ENCODE data around the gene LSM14B. TPM values are rescaled to one million over a fixed set of nuclear protein-coding genes. Genes with fewer than 3 reads are reported as not detected.

The LSM14B gene
- total RNA-seq, 6 experiments from 2014 or later: 40.4 to 42.7 (median 40.9) TPM

- H3K4me3 Mint-ChIP-seq: peak overlapping the region; percentile 89
- peaks cover 19% of the 10 kb centered on the region for H3K36me3 Mint-ChIP-seq (ENCODE audit: low read depth)
- H3K9me3 Mint-ChIP-seq: no peaks in the 10 kb centered on the region
- DNase-seq: peak; percentile 32
- H3K27ac Mint-ChIP-seq: peak overlapping the region; percentile 71
- TF ChIP-seq CTCF (IDR thresholded peaks at IDR 0.05): peak; percentile 18; the same call in 1 of the 2 replicates
- peaks cover 20% of the 10 kb centered on the region for H3K4me1 Mint-ChIP-seq (ENCODE audit: low read depth)
- H3K27me3 Mint-ChIP-seq (ENCODE audit: insufficient read depth): peaks cover 8% of the 10 kb centered on the region
Observed at GRCh38 chr20:62123450-62124118, 1.3 kb downstream of the LSM14B start.

DNA sequence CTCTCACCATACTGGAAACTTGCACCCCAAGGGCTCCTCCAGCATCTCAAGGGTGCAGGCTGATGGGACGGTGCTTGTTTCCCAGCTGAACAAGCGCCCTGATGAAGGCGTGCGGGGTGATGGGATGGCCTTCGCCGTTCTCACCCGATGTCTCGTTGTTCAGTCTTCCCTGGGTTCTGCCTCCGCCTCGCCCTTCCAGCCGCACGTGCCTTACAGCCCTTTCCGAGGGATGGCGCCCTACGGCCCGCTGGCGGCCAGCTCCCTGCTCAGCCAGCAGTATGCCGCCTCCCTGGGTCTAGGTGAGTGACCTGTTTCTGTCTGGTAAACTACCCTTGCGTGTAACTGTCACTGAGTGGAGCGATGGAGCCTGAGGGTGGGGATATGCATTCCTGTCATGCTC lies 3.9 kb downstream of the LSM14B start:
- DNase-seq: no peak
- H3K4me1 Mint-ChIP-seq (ENCODE audit: low read depth): peaks cover 18% of the 10 kb centered on the region
- no peak overlapping the region for H3K4me3 Mint-ChIP-seq
- H3K27me3 Mint-ChIP-seq (ENCODE audit: insufficient read depth): peaks cover 5% of the 10 kb centered on the region
- no peak overlapping the region for H3K27ac Mint-ChIP-seq
- no peaks in the 10 kb centered on the region for H3K9me3 Mint-ChIP-seq
- peaks cover 33% of the 10 kb centered on the region for H3K36me3 Mint-ChIP-seq (ENCODE audit: low read depth)
- no peak for TF ChIP-seq CTCF (IDR thresholded peaks at IDR 0.05)

DNA sequence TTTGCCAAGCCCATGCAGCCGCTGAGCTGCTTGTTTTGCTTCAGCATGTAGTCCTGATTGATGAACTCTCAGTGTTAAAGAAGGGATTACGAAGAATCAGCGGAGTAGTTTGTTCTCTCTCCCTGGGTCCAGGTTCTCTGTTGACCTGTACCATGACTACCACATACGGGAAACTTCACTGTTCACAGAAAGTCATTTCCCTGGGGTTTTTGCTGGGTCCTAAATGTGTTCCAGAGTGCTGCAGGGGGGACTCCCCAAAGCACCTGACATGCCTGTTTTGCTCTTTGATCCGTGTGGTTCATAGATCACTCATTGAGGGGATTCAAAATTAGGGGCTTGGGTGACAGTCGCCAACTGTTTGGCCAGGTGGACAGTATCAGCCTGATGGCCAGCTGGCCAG lies 5.5 kb downstream of the LSM14B start:
- peaks cover 45% of the 10 kb centered on the region for H3K36me3 Mint-ChIP-seq (ENCODE audit: low read depth)

DNA sequence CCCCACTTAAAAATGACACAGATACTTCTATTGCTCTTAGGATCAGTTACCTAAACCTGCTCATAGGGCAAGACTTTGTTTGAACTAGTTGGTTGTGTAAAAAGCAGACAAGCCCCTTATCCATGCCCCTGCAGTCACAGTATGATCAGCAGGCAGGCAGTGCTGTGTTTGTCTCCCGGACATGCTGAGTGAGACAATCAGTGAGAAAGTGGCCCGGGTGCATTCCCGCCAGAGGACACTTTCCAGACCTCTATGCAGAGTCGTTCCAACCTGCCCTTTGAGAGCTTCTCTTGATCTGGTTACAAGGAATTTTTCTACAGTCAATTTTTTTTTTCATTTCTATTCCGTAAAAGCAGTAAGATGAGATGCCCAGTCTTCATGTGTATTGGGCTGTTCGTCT lies 6.2 kb downstream of the LSM14B start:
- Mint-ChIP-seq H3K4me1 (ENCODE audit: low read depth) (peaks cover 12% of the 10 kb centered on the region), H3K4me3 (no peak overlapping the region), H3K9me3 (no peaks in the 10 kb centered on the region), H3K36me3 (ENCODE audit: low read depth) (peaks cover 45% of the 10 kb centered on the region), H3K27me3 (ENCODE audit: insufficient read depth) (peaks cover 4% of the 10 kb centered on the region), H3K27ac (no peak overlapping the region)
- no peak for TF ChIP-seq CTCF (IDR thresholded peaks at IDR 0.05)
- DNase-seq: no peak

More for the DNA sequence above, 5.5 kb downstream of the LSM14B start:
- H3K27ac Mint-ChIP-seq: no peak overlapping the region
- DNase-seq: no peak
- TF ChIP-seq CTCF (IDR thresholded peaks at IDR 0.05): no peak
- H3K4me3 Mint-ChIP-seq: no peak overlapping the region
- H3K27me3 Mint-ChIP-seq (ENCODE audit: insufficient read depth): peaks cover 5% of the 10 kb centered on the region
- H3K4me1 Mint-ChIP-seq (ENCODE audit: low read depth): peaks cover 15% of the 10 kb centered on the region
- H3K9me3 Mint-ChIP-seq: no peaks in the 10 kb centered on the region

- TF ChIP-seq CTCF (IDR thresholded peaks at IDR 0.05): no peak
- H3K9me3 Mint-ChIP-seq: no peaks in the 10 kb centered on the region
- no peaks in the 10 kb centered on the region; the same call in 1 of the 2 replicates for H3K4me1 Mint-ChIP-seq (ENCODE audit: low read depth)
- H3K4me3 Mint-ChIP-seq: no peak overlapping the region
- no peak for DNase-seq
- H3K36me3 Mint-ChIP-seq (ENCODE audit: low read depth): peaks cover 40% of the 10 kb centered on the region
- H3K27ac Mint-ChIP-seq: no peak overlapping the region
- H3K27me3 Mint-ChIP-seq (ENCODE audit: insufficient read depth): peaks cover 2% of the 10 kb centered on the region; the same call in 1 of the 2 replicates
Observed at GRCh38 chr20:62129731-62130531, 7.7 kb downstream of the LSM14B start.

Measured in HFFc6 (cell line).